GM12878 (cell line): ENCODE results near the gene CDR2.

Experiments
- EP300 ChIP-seq, 2 experiments: fragments of 150-350 bp in 1 of 2; IDR thresholded peaks; 2 replicates each; pipeline ENCODE4 v1.6.1; 2011 to 2012; ENCODE audit warnings: low read depth in 2 of 2, low read length in 2 of 2, borderline replicate concordance in 1 of 2, improper control_type of control experiment in 1 of 2, inconsistent platforms in 1 of 2; ENCODE audit not compliant: control insufficient read depth in 1 of 2
- HDAC6 ChIP-seq: fragments of 200-600 bp; sonication (generic); IDR thresholded peaks from one replicate; pipeline ENCODE4 v1.8.0; 2017; ENCODE audit warnings: antibody characterized with exemption; ENCODE audit not compliant: unreplicated experiment
- MAX ChIP-seq: IDR thresholded peaks from 2 replicates; pipeline ENCODE4 v1.6.1; 2012; ENCODE audit warnings: low read depth, low read length, improper control_type of control experiment
- MXI1 ChIP-seq: fragments of 150-350 bp; IDR thresholded peaks from 2 replicates; pipeline ENCODE4 v1.6.1; 2011; ENCODE audit warnings: low read depth, mild to moderate bottlenecking, inconsistent platforms, low read length, improper control_type of control experiment
- RAD51 ChIP-seq: fragments of 450-650 bp; IDR thresholded peaks from 2 replicates; pipeline ENCODE4 v1.6.1; 2016; ENCODE audit warnings: moderate library complexity, mild to moderate bottlenecking, inconsistent platforms
- SIN3A ChIP-seq: IDR thresholded peaks from 2 replicates; pipeline ENCODE4 v1.6.1; 2012; ENCODE audit warnings: low read depth, low read length, improper control_type of control experiment

- TF ChIP-seq EP300 (IDR thresholded peaks at IDR 0.05; ENCODE audit: borderline replicate concordance in 1 of 2, control insufficient read depth in 1 of 2, low read depth in 2 of 2, low read length in 2 of 2) (no peak), MXI1 (0 out of 2 replicates have a peak, but pooled peaks have one; percentile 8), MAX (no peak), SIN3A (no peak), RAD51 (peak; percentile 14; the same call in 1 of the 2 replicates), HDAC6 (no peak)
Measured at GRCh38 chr16:22372882-22373661, 1.3 kb downstream of the CDR2 start.
